Measurements from ENCODE around the gene CTRB2. TPM values are rescaled to one million over a fixed set of nuclear protein-coding genes. Genes with fewer than 3 reads are reported as not detected.
"Not testable (repeated sequence)": the region's sequence is repeated elsewhere in the genome, so short reads cannot be mapped to it uniquely, and the experiment has no call there.

Gene CTRB2
- total RNA-seq, 1 donor from 2014 or later, result not detected

- Mint-ChIP-seq H3K9me3 (no peaks in the 10 kb centered on the region), H3K4me3 (no peak overlapping the region), H3K27me3 (ENCODE audit: insufficient read depth) (peaks cover 5% of the 10 kb centered on the region), H3K36me3 (ENCODE audit: low read depth) (no peaks in the 10 kb centered on the region), H3K4me1 (ENCODE audit: low read depth) (no peaks in the 10 kb centered on the region), H3K27ac (no peak overlapping the region)
- DNase-seq (ENCODE audit: low spot score), result no peak
- intact Hi-C loops (cut with micrococcal nuclease), result no loop called here
Measured at GRCh38 chr16:75227361-75228142, 20.6 kb upstream of the CTRB2 start.

GRCh38 chr16:75226550-75227360 lies 19.8 kb upstream of the CTRB2 start:
- Mint-ChIP-seq H3K9me3 (no peaks in the 10 kb centered on the region), H3K4me3 (no peak overlapping the region), H3K27ac (no peak overlapping the region), H3K27me3 (ENCODE audit: insufficient read depth) (peaks cover 7% of the 10 kb centered on the region), H3K36me3 (ENCODE audit: low read depth) (no peaks in the 10 kb centered on the region), H3K4me1 (ENCODE audit: low read depth) (no peaks in the 10 kb centered on the region)
- no peak for DNase-seq (ENCODE audit: low spot score)
- intact Hi-C loops (cut with micrococcal nuclease), result no loop called here

DNA sequence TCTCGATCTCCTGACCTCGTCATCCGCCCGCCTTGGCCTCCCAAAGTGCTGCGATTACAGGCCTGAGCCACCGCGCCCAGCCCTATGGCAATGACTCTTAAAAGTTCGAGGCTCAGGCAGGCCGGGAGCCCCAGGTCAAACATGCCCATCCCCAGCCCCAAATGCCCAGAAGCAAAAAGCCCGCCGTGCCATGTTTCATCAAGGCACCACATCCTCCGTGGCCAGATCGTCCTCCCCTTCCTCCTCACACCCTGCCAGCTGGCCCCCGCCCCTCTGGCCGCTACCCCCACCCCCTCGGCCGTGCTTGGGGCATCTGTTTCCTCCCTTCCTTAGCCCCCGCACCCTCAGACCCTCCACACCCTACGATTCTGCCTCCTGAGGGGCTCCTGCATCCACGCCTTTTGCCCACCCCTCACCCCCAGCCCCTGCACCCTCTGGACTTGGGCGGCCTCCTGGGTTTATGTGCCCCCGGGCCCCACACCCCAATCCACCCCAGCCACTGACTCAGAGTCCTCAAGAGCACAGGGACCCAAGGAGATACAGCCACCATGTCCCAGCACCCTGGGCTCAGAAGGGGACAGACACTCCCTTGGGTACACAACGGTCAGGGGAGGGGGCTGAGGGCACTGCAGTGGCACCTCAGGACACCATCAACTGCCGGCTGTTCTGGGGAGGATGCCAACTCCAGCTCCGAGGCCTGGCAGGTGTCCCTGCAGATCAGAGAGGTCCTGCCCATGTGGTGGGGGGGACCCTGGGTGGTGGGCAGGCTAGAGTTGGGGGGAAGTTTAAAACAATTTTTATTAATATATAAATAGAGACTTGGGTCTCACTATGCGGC lies 18.9 kb upstream of the CTRB2 start:
- Mint-ChIP-seq H3K27ac (no peak overlapping the region), H3K36me3 (ENCODE audit: low read depth) (no peaks in the 10 kb centered on the region), H3K4me1 (ENCODE audit: low read depth) (no peaks in the 10 kb centered on the region), H3K4me3 (no peak overlapping the region), H3K9me3 (no peaks in the 10 kb centered on the region), H3K27me3 (ENCODE audit: insufficient read depth) (peaks cover 7% of the 10 kb centered on the region)
- intact Hi-C loops (cut with micrococcal nuclease), result no loop called here
- no peak for DNase-seq (ENCODE audit: low spot score)

DNA sequence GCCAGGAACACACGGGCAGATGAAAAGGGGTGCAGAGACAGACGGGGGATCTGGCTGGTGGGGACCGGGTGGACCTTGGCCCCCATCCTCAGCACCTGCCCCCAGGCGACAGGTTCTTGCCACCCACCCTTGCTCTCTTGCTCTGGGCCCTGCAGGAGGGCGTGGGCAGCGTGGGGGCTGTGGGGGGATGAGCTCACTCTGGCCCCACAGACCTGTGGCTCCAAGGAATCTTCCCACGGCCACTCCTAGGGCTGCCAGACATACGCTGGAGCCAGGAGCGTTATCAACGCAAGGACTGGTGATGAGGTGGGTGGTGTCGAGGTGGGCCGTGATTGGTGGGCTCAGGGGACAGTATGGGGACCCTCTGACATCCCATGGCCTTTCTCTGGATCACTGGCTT lies 18.1 kb upstream of the CTRB2 start:
- intact Hi-C loops (cut with micrococcal nuclease), result no loop called here
- H3K9me3 Mint-ChIP-seq, result no peaks in the 10 kb centered on the region

DNA sequence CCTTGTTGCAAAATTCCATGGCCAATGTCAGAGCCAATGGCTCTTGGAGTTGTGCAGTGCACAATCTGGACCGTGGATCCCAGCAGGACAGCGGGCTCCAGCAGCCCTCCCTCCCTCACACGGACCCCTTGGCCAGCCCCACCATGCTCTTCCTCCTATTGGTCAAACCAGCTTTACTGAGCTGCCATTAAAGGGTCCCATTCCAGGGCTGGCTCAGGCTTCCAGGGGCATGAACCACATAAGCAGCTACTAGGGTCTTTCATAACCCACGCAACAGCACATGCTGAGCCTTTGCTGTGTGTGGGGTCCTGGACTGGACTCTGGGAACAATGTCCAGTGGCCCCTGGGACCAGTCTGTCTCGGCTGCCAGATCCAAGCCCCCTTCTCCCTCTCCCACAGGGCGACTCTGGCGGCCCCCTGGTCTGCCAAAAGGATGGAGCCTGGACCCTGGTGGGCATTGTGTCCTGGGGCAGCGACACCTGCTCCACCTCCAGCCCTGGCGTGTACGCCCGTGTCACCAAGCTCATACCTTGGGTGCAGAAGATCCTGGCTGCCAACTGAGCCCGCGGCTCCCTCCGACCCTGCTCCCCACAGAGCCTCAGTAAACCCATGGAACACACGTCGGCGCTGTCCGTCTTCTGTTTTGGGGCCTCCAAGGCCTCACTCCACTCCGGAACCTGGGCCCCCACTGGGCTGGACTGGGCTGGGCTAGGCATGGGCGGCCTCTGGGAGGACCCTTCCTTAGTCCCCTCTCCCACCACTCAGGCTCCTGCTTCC lies 17.5 kb upstream of the CTRB2 start:
- Mint-ChIP-seq H3K27ac (no peak overlapping the region), H3K27me3 (ENCODE audit: insufficient read depth) (peaks cover 1% of the 10 kb centered on the region), H3K4me1 (ENCODE audit: low read depth) (peaks cover 6% of the 10 kb centered on the region), H3K4me3 (no peak overlapping the region), H3K36me3 (ENCODE audit: low read depth) (no peaks in the 10 kb centered on the region), H3K9me3 (no peaks in the 10 kb centered on the region)
- intact Hi-C loops (cut with micrococcal nuclease), result no loop called here
- DNase-seq (ENCODE audit: low spot score), result no peak

More for the DNA sequence above, 18.1 kb upstream of the CTRB2 start:
- Mint-ChIP-seq H3K27ac (no peak overlapping the region), H3K4me1 (ENCODE audit: low read depth) (no peaks in the 10 kb centered on the region), H3K4me3 (no peak overlapping the region), H3K36me3 (ENCODE audit: low read depth) (no peaks in the 10 kb centered on the region), H3K27me3 (ENCODE audit: insufficient read depth) (peaks cover 1% of the 10 kb centered on the region)
- DNase-seq (ENCODE audit: low spot score), result no peak

GRCh38 chr16:75223129-75223528 lies 16.2 kb upstream of the CTRB2 start:
- H3K36me3 Mint-ChIP-seq (ENCODE audit: low read depth); H3K27me3 Mint-ChIP-seq (ENCODE audit: insufficient read depth); intact Hi-C loops (cut with micrococcal nuclease); H3K9me3 Mint-ChIP-seq; H3K4me3 Mint-ChIP-seq; DNase-seq (ENCODE audit: low spot score); H3K27ac Mint-ChIP-seq; H3K4me1 Mint-ChIP-seq (ENCODE audit: low read depth): not testable (repeated sequence)

GRCh38 chr16:75222271-75222783 lies 15.4 kb upstream of the CTRB2 start:
- intact Hi-C loops (cut with micrococcal nuclease), result no loop called here
- no peak overlapping the region for H3K27ac Mint-ChIP-seq
- no peak overlapping the region for H3K4me3 Mint-ChIP-seq
- DNase-seq (ENCODE audit: low spot score), result no peak
- H3K27me3 Mint-ChIP-seq (ENCODE audit: insufficient read depth), result peaks cover 1% of the 10 kb centered on the region
- peaks cover 9% of the 10 kb centered on the region for H3K4me1 Mint-ChIP-seq (ENCODE audit: low read depth)
- H3K9me3 Mint-ChIP-seq, result no peaks in the 10 kb centered on the region
- H3K36me3 Mint-ChIP-seq (ENCODE audit: low read depth), result no peaks in the 10 kb centered on the region

DNA sequence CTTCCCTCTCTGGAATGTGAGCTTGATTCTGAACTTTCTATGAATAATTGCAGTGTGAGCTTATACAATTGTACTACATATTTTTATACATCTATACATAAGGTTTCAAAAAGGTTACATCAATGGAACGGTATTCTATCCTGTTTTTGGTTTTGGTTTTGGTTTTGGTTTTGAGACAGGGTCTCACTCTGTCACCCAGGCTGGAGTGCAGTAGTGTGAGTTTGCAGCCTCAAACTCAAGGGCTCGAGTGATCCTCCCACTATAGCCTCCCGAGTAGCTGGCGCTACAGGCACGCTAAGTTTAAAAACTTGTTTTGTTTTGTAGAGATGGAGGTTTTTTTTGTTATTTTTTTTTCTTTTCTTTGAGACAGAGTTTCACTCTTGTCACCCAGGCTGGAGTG lies 12.9 kb upstream of the CTRB2 start:
- DNase-seq (ENCODE audit: low spot score), result no peak
- peaks cover 1% of the 10 kb centered on the region for H3K27me3 Mint-ChIP-seq (ENCODE audit: insufficient read depth)
- H3K27ac Mint-ChIP-seq, result peak overlapping the region; percentile 79
- H3K4me1 Mint-ChIP-seq (ENCODE audit: low read depth), result peaks cover 9% of the 10 kb centered on the region
- H3K9me3 Mint-ChIP-seq, result no peaks in the 10 kb centered on the region
- H3K4me3 Mint-ChIP-seq, result peak overlapping the region; percentile 68
- intact Hi-C loops (cut with micrococcal nuclease), result loop anchor here (2.0 kb wide), 1 partner anchor 17 kb away; no protein-coding TSS in a partner anchor
- no peaks in the 10 kb centered on the region for H3K36me3 Mint-ChIP-seq (ENCODE audit: low read depth)

- intact Hi-C loops (cut with micrococcal nuclease), result no loop called here
- H3K27ac Mint-ChIP-seq, result no peak overlapping the region
- H3K4me3 Mint-ChIP-seq, result no peak overlapping the region
- H3K4me1 Mint-ChIP-seq (ENCODE audit: low read depth), result peaks cover 9% of the 10 kb centered on the region
- peaks cover 1% of the 10 kb centered on the region for H3K27me3 Mint-ChIP-seq (ENCODE audit: insufficient read depth)
- no peak for DNase-seq (ENCODE audit: low spot score)
- no peaks in the 10 kb centered on the region for H3K9me3 Mint-ChIP-seq
- no peaks in the 10 kb centered on the region for H3K36me3 Mint-ChIP-seq (ENCODE audit: low read depth)
Measured at GRCh38 chr16:75219088-75219487, 12.1 kb upstream of the CTRB2 start.

DNA sequence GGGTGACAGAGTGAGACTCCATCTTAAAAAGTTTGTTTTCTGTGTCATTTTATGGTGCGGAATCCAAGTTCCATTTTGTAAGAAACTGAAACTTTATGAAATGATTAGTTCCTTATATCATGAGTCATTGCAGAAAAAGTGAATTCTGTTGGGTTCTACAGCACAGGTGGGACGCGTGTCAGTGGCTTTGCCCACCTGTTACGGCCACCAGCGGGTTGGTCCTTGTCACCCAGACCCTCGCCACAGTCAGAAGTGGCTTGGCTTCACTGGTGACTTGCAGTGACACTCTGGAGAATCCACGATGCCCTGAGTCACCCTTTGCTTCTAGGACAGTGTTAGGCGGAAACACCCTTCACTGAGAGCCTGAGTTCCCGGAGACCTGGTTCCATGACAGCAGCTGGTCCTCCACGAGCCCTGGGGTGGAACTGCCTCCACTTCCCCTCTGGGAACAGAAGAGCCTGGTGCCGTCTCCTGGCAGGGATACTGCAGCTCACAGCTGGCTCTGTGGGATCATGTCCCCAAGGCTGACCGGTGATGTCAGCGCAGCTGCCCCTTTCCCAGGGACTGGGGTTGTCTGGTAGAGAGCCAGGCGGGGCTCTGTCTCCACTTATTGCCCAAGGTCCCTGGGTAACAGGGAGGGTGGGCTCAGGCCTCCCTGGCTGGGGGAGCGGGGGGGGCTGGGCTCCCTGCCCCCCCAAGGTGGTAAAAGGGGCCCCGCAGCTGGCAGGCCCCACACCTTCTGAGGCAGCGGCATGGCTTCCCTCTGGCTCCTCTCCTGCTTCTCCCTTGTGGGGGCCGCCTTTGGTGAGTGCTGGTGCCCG lies 11.5 kb upstream of the CTRB2 start, which contains the start of gene CTRB1:
TSS of gene CTRB1 (plus strand) at position 733 of the 821 bp plus-strand sequence. CDS start at position 753, 20 bp downstream.
- H3K4me1 Mint-ChIP-seq (ENCODE audit: low read depth), result peaks cover 9% of the 10 kb centered on the region
- no peak for DNase-seq (ENCODE audit: low spot score)
- H3K36me3 Mint-ChIP-seq (ENCODE audit: low read depth), result no peaks in the 10 kb centered on the region
- peak within 1 kb of the TSS; percentile 79 for H3K27ac Mint-ChIP-seq
- no peaks in the 10 kb centered on the region for H3K9me3 Mint-ChIP-seq
- H3K4me3 Mint-ChIP-seq, result peak within 1 kb of the TSS; percentile 68
- intact Hi-C loops (cut with micrococcal nuclease), result no loop called here
- peaks cover 1% of the 10 kb centered on the region for H3K27me3 Mint-ChIP-seq (ENCODE audit: insufficient read depth)

- Mint-ChIP-seq H3K36me3 (ENCODE audit: low read depth) (no peaks in the 10 kb centered on the region), H3K4me1 (ENCODE audit: low read depth) (peaks cover 9% of the 10 kb centered on the region), H3K27ac (no peak overlapping the region), H3K27me3 (ENCODE audit: insufficient read depth) (peaks cover 1% of the 10 kb centered on the region), H3K9me3 (no peaks in the 10 kb centered on the region), H3K4me3 (no peak overlapping the region)
- DNase-seq (ENCODE audit: low spot score), result no peak
- intact Hi-C loops (cut with micrococcal nuclease), result no loop called here
Measured at GRCh38 chr16:75217389-75217851, 10.5 kb upstream of the CTRB2 start.
